ENCODE measurements around the gene MGMT.

- TF ChIP-seq POLR2A (IDR thresholded peaks at IDR 0.05): no peak
- no peak for TF ChIP-seq CTCF (IDR thresholded peaks at IDR 0.05)
Measured at GRCh38 chr10:129642427-129642826, 175.4 kb downstream of the MGMT start.
